ENCODE data around the gene TCF12. TPM values are rescaled to one million over a fixed set of nuclear protein-coding genes. Genes with fewer than 3 reads are reported as not detected.

TCF12 gene
- total and polyA plus RNA-seq, 2 of the 8 experiments (the other 6 are each of a cell fraction or from before 2014, with no cell fraction given), result 85.8 to 101 TPM

DNA sequence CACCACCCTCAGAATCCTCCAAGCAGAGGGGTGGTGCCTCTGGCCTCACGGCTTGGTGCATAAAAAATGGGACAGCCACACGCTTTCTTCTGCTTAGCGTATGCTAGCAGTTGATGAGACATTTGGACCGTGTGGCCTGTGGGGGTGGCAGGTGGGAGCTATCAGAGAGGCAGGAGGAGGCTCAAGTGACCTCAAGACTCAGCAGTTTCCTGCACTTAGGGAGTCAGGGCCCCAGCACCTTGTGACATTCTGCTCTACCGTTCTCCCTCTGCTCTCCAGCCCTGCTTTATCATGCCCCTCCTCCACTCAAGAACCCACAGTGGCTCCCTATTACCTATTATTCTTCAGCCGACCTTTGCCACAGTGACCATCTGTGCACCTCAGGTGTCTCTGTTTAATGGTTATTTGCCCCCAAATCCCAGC is 416.9 kb downstream of the TCF12 start:
- Histone ChIP-seq H4K20me1 (replicated peaks in 1 of 2; ENCODE audit: control insufficient read depth in 1 of 2, insufficient read depth in 2 of 2, low read length in 2 of 2) (no peaks in the 10 kb centered on the region), H2BK12ac (ENCODE audit: low read depth, low read length) (no peak overlapping the region), H3K36me3 (ENCODE audit: control insufficient read depth in 2 of 4, insufficient read depth in 4 of 4, low read length in 3 of 4) (no peaks in the 10 kb centered on the region), H3K9ac (replicated peaks in 1 of 4; ENCODE audit: extremely low read depth in 1 of 4, low read depth in 3 of 4, low read length in 3 of 4) (no peak overlapping the region), H2AK5ac (ENCODE audit: low read depth, low read length) (no peak overlapping the region), H4K91ac (replicated peaks; ENCODE audit: insufficient read length, low read length) (no peak overlapping the region), H3K14ac (ENCODE audit: insufficient read length) (no peak overlapping the region), H2BK120ac (replicated peaks; ENCODE audit: low read depth, low read length) (no peak overlapping the region), H4K8ac (ENCODE audit: extremely low read depth, insufficient read depth, low read length) (no peak overlapping the region), H3K18ac (ENCODE audit: extremely low read depth, low read length) (no peak overlapping the region), H3K79me2 (ENCODE audit: control insufficient read depth in 1 of 2, insufficient read depth in 2 of 2, low read length in 2 of 2) (no peaks in the 10 kb centered on the region), H2BK20ac (ENCODE audit: low read length) (no peak overlapping the region), H3K56ac (replicated peaks; ENCODE audit: insufficient read length, low read depth, low read length) (no peak overlapping the region), H3K23ac (ENCODE audit: insufficient read length) (no peak overlapping the region), H4K5ac (ENCODE audit: insufficient read length, low read depth, low read length) (no peak overlapping the region), H3K27ac (ENCODE audit: low read depth, low read length) (no peak overlapping the region), H3K79me1 (ENCODE audit: low read depth, low read length) (no peaks in the 10 kb centered on the region), H3K23me2 (ENCODE audit: low read depth, low read length) (no peaks in the 10 kb centered on the region), H3K27me3 (replicated peaks in 1 of 4; ENCODE audit: control insufficient read depth in 3 of 4, extremely low read depth in 1 of 4, insufficient read depth in 3 of 4, low read length in 3 of 4) (no peaks in the 10 kb centered on the region), H2AFZ (ENCODE audit: low read length) (no peak overlapping the region), H3K9me3 (ENCODE audit: insufficient read depth in 2 of 2, low read depth in 1 of 2, low read length in 1 of 2) (no peaks in the 10 kb centered on the region), H2BK15ac (ENCODE audit: low read length) (peak overlapping the region; percentile 55; the same call in 1 of the 2 replicates), H3K4me1 (replicated peaks in 1 of 4; ENCODE audit: control insufficient read depth in 3 of 4, insufficient read depth in 4 of 4, low read length in 3 of 4) (peaks cover 0 to 4% (median under 1%) of the 10 kb centered on the region in 4 experiments; a peak in 1 of 7 replicates), H3K4ac (replicated peaks; ENCODE audit: insufficient read length, low read depth, low read length) (no peak overlapping the region), H3K4me3 (ENCODE audit: extremely low read depth in 1 of 4, insufficient read depth in 2 of 4, low read depth in 3 of 4, low read length in 4 of 4) (no peak overlapping the region), H2BK5ac (ENCODE audit: low read depth, low read length) (no peak overlapping the region), H3K4me2 (ENCODE audit: insufficient read depth in 1 of 2, low read depth in 2 of 2, low read length in 2 of 2) (no peak overlapping the region)
- POLR2A ChIA-PET (ENCODE audit: partially characterized antibody), result no interaction called here
- CTCF ChIA-PET (ENCODE audit: partially characterized antibody), result interaction anchor here (1.2 to 14.1 kb wide), 8 partner anchors 10 to 210 kb away, joined by 3 to 302 read pairs (median 4); no protein-coding TSS in a partner anchor
- TF ChIP-seq HDAC2 (IDR thresholded peaks at IDR 0.05; ENCODE audit: borderline replicate concordance in 1 of 2, low read depth in 2 of 2, low read length in 2 of 2) (no peak), POLR2A (IDR thresholded peaks at IDR 0.05; ENCODE audit: control extremely low read depth in 1 of 2, low read depth in 2 of 2, low read length in 2 of 2) (no peak), SIRT6 (IDR thresholded peaks at IDR 0.05; ENCODE audit: low read length) (no peak), RNF2 (IDR thresholded peaks at IDR 0.05; ENCODE audit: borderline replicate concordance, low read depth, low read length, missing control alignments, poor library complexity, severe bottlenecking) (no peak)
- FAIRE-seq (no peak), DNase-seq (ENCODE audit: low read depth in 1 of 2, low spot score in 2 of 2) (no peak)
- 86% methylated on average over 6 of the region's 6 CpGs; no CpG with 5 or more reads in 1 of the 2 experiments for WGBS, 2 experiments (ENCODE audit: extremely low coverage in 1 of 2, insufficient coverage in 1 of 2, insufficient read length in 1 of 2, insufficient replicate concordance in 2 of 2, low coverage in 1 of 2, low lambda C conversion rate in 2 of 2, missing lambda C conversion rate in 1 of 2)
